ENCODE data around the gene ST3GAL4. TPM values are rescaled to one million over a fixed set of nuclear protein-coding genes. Genes with fewer than 3 reads are reported as not detected.
A peak's percentile ranks its signal among the peaks of the same experiment; 100 is the strongest.
"Not testable (repeated sequence)": the region's sequence is repeated elsewhere in the genome, so short reads cannot be mapped to it uniquely, and the experiment has no call there.

ST3GAL4 gene
- total RNA-seq, 1 experiment from 2014 or later: 17.3 TPM

GRCh38 chr11:126346586-126346940 lies 8.9 kb upstream of the ST3GAL4 start:
- no peak for TF ChIP-seq PRDM15 (CRISPR knock-in tag; IDR thresholded peaks at IDR 0.05)
- peak; percentile 94 for TF ChIP-seq ZNF423 (CRISPR knock-in tag; IDR thresholded peaks at IDR 0.05)
- TF ChIP-seq ETV6 (CRISPR knock-in tag; IDR thresholded peaks at IDR 0.05): 0 out of 2 replicates have a peak, but pooled peaks have one; percentile 25
- H3K27me3 Mint-ChIP-seq (ENCODE audit: low read depth): no peaks in the 10 kb centered on the region
- no peak overlapping the region for H3K4me3 Mint-ChIP-seq
- peak overlapping the region; percentile 55; the same call in 1 of the 2 replicates for H3K27ac Mint-ChIP-seq
- ChIA-PET CTCF (interaction anchor here (0.6 kb wide), 1 partner anchor 80 kb away, joined by 3 read pairs; no protein-coding TSS in a partner anchor), POLR2A (interaction anchor here (0.7 to 0.8 kb wide), 2 partner anchors 9 to 10 kb away, joined by 3 read pairs; partner anchors contain the start of gene ST3GAL4)
- peaks cover 18% of the 10 kb centered on the region for H3K36me3 Mint-ChIP-seq
- no peak; the same call in none of the 2 replicates for ATAC-seq
- peaks cover 45% of the 10 kb centered on the region for H3K4me1 Mint-ChIP-seq
- no peak for DNase-seq (ENCODE audit: low spot score)
- no peaks in the 10 kb centered on the region for H3K9me3 Mint-ChIP-seq

- not testable (repeated sequence) for H3K27ac Mint-ChIP-seq; H3K27me3 Mint-ChIP-seq (ENCODE audit: low read depth); H3K9me3 Mint-ChIP-seq; DNase-seq (ENCODE audit: low spot score); ATAC-seq; H3K4me3 Mint-ChIP-seq
- H3K4me1 Mint-ChIP-seq: peaks cover 45% of the 10 kb centered on the region
- ChIA-PET POLR2A (interaction anchor here (0.7 kb wide), 1 partner anchor 8 kb away, joined by 3 read pairs; the partner anchor contains the start of gene ST3GAL4), CTCF (interaction anchor here (0.6 kb wide), 1 partner anchor 79 kb away, joined by 3 read pairs; no protein-coding TSS in a partner anchor)
- H3K36me3 Mint-ChIP-seq: peaks cover 14% of the 10 kb centered on the region
Observed at GRCh38 chr11:126346946-126347345, 8.5 kb upstream of the ST3GAL4 start.

- peaks cover 54% of the 10 kb centered on the region for H3K4me1 Mint-ChIP-seq
- no peak for ATAC-seq
- TF ChIP-seq CREB1 (CRISPR knock-in tag; IDR thresholded peaks at IDR 0.05) (no peak), NR3C1 (CRISPR knock-in tag; conservative IDR thresholded peaks at IDR 0.05; ENCODE audit: low read depth) (no peak), ERG (CRISPR knock-in tag; IDR thresholded peaks at IDR 0.05) (no peak), TEAD4 (CRISPR knock-in tag; IDR thresholded peaks at IDR 0.05) (no peak), FOXK1 (CRISPR knock-in tag; IDR thresholded peaks at IDR 0.05) (no peak), JAZF1 (CRISPR knock-in tag; IDR thresholded peaks at IDR 0.05) (no peak), CREM (CRISPR knock-in tag; IDR thresholded peaks at IDR 0.05) (no peak), ZNF396 (CRISPR knock-in tag; IDR thresholded peaks at IDR 0.05; ENCODE audit: borderline replicate concordance) (no peak), ZNF416 (CRISPR knock-in tag; IDR thresholded peaks at IDR 0.05) (no peak), RELA (CRISPR knock-in tag; IDR thresholded peaks at IDR 0.05; ENCODE audit: borderline replicate concordance) (no peak)
- TF ChIP-seq, protein P1, sequence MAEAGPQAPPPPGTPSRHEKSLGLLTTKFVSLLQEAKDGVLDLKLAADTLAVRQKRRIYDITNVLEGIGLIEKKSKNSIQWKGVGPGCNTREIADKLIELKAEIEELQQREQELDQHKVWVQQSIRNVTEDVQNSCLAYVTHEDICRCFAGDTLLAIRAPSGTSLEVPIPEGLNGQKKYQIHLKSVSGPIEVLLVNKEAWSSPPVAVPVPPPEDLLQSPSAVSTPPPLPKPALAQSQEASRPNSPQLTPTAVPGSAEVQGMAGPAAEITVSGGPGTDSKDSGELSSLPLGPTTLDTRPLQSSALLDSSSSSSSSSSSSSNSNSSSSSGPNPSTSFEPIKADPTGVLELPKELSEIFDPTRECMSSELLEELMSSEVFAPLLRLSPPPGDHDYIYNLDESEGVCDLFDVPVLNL (CRISPR knock-in tag; IDR thresholded peaks at IDR 0.05; ENCODE audit: borderline replicate concordance, low read depth): no peak
- TF ChIP-seq, protein P2, sequence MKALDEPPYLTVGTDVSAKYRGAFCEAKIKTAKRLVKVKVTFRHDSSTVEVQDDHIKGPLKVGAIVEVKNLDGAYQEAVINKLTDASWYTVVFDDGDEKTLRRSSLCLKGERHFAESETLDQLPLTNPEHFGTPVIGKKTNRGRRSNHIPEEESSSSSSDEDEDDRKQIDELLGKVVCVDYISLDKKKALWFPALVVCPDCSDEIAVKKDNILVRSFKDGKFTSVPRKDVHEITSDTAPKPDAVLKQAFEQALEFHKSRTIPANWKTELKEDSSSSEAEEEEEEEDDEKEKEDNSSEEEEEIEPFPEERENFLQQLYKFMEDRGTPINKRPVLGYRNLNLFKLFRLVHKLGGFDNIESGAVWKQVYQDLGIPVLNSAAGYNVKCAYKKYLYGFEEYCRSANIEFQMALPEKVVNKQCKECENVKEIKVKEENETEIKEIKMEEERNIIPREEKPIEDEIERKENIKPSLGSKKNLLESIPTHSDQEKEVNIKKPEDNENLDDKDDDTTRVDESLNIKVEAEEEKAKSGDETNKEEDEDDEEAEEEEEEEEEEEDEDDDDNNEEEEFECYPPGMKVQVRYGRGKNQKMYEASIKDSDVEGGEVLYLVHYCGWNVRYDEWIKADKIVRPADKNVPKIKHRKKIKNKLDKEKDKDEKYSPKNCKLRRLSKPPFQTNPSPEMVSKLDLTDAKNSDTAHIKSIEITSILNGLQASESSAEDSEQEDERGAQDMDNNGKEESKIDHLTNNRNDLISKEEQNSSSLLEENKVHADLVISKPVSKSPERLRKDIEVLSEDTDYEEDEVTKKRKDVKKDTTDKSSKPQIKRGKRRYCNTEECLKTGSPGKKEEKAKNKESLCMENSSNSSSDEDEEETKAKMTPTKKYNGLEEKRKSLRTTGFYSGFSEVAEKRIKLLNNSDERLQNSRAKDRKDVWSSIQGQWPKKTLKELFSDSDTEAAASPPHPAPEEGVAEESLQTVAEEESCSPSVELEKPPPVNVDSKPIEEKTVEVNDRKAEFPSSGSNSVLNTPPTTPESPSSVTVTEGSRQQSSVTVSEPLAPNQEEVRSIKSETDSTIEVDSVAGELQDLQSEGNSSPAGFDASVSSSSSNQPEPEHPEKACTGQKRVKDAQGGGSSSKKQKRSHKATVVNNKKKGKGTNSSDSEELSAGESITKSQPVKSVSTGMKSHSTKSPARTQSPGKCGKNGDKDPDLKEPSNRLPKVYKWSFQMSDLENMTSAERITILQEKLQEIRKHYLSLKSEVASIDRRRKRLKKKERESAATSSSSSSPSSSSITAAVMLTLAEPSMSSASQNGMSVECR (CRISPR knock-in tag; IDR thresholded peaks at IDR 0.05; ENCODE audit: borderline replicate concordance): no peak
- TF ChIP-seq, protein P3, sequence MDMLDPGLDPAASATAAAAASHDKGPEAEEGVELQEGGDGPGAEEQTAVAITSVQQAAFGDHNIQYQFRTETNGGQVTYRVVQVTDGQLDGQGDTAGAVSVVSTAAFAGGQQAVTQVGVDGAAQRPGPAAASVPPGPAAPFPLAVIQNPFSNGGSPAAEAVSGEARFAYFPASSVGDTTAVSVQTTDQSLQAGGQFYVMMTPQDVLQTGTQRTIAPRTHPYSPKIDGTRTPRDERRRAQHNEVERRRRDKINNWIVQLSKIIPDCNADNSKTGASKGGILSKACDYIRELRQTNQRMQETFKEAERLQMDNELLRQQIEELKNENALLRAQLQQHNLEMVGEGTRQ (CRISPR knock-in tag; IDR thresholded peaks at IDR 0.05): no peak
Observed at GRCh38 chr11:126347751-126348668, 7.5 kb upstream of the ST3GAL4 start.

More at GRCh38 chr11:126347751-126348668, 7.5 kb upstream of the ST3GAL4 start:
- no peak for DNase-seq (ENCODE audit: low spot score)
- no peak overlapping the region for H3K27ac Mint-ChIP-seq
- H3K27me3 Mint-ChIP-seq (ENCODE audit: low read depth): no peaks in the 10 kb centered on the region
- H3K4me3 Mint-ChIP-seq: no peak overlapping the region
- H3K36me3 Mint-ChIP-seq: peaks cover 14% of the 10 kb centered on the region
- no peaks in the 10 kb centered on the region for H3K9me3 Mint-ChIP-seq
- CTCF ChIA-PET: no interaction called here
- POLR2A ChIA-PET: no interaction called here
